Measurements from ENCODE around the gene CCL11. TPM values are rescaled to one million over a fixed set of nuclear protein-coding genes. Genes with fewer than 3 reads are reported as not detected.

CCL11 gene
- total RNA-seq, 2 donors from 2014 or later: 0.75 to 1.6 TPM

- Histone ChIP-seq H3K9me3 (no peaks in the 10 kb centered on the region), H3K27ac (no peak overlapping the region), H3K27me3 (no peaks in the 10 kb centered on the region), H3K4me1 (peaks cover 0 to 59% of the 10 kb centered on the region in 2 donors), H3K36me3 (no peaks in the 10 kb centered on the region), H3K4me3 (no peak overlapping the region)
- TF ChIP-seq CTCF (IDR thresholded peaks at IDR 0.05): no peak
- no peak for DNase-seq (ENCODE audit: low spot score)
These were observed 25.7 kb downstream of the CCL11 start for GRCh38 chr17:34311291-34311690.

- no peaks in the 10 kb centered on the region for H3K9me3 ChIP-seq
- H3K4me1 ChIP-seq: peaks cover 0 to 51% of the 10 kb centered on the region in 2 donors
- no peak overlapping the region for H3K4me3 ChIP-seq
- no peaks in the 10 kb centered on the region for H3K36me3 ChIP-seq
- H3K27ac ChIP-seq: peak overlapping the region; percentile 33 to 53
- DNase-seq (ENCODE audit: low spot score): no peak
- no peaks in the 10 kb centered on the region for H3K27me3 ChIP-seq
- no peak for TF ChIP-seq CTCF (IDR thresholded peaks at IDR 0.05)
These were observed 26.5 kb downstream of the CCL11 start for GRCh38 chr17:34312080-34312479.

- Histone ChIP-seq H3K27me3 (no peaks in the 10 kb centered on the region), H3K4me1 (peaks cover 0 to 40% of the 10 kb centered on the region in 2 donors), H3K4me3 (no peak overlapping the region), H3K27ac (peak overlapping the region; percentile 33 to 53), H3K36me3 (no peaks in the 10 kb centered on the region), H3K9me3 (no peaks in the 10 kb centered on the region)
- no peak for TF ChIP-seq CTCF (IDR thresholded peaks at IDR 0.05)
- no peak for DNase-seq (ENCODE audit: low spot score)
These were observed 27.6 kb downstream of the CCL11 start for GRCh38 chr17:34313164-34313563.

- DNase-seq (ENCODE audit: low spot score): peak; percentile 59
- Histone ChIP-seq H3K27ac (peak overlapping the region; percentile 53 to 55), H3K4me3 (no peak overlapping the region), H3K27me3 (no peaks in the 10 kb centered on the region), H3K4me1 (peaks cover 0 to 40% of the 10 kb centered on the region in 2 donors), H3K36me3 (no peaks in the 10 kb centered on the region), H3K9me3 (no peaks in the 10 kb centered on the region)
- TF ChIP-seq CTCF (IDR thresholded peaks at IDR 0.05): no peak
These were observed 28.7 kb downstream of the CCL11 start for GRCh38 chr17:34314279-34314678.

- Histone ChIP-seq H3K4me3 (no peak overlapping the region), H3K9me3 (no peaks in the 10 kb centered on the region), H3K4me1 (peaks cover 0 to 22% of the 10 kb centered on the region in 2 donors), H3K36me3 (no peaks in the 10 kb centered on the region), H3K27me3 (no peaks in the 10 kb centered on the region), H3K27ac (no peak overlapping the region)
- no peak for DNase-seq (ENCODE audit: low spot score)
- TF ChIP-seq CTCF (IDR thresholded peaks at IDR 0.05): no peak
These were observed 32.9 kb downstream of the CCL11 start for GRCh38 chr17:34318474-34318873.

- DNase-seq (ENCODE audit: low spot score): no peak
- H3K4me1 ChIP-seq: peaks cover 0 to 16% of the 10 kb centered on the region in 2 donors
- no peaks in the 10 kb centered on the region for H3K27me3 ChIP-seq
- H3K36me3 ChIP-seq: no peaks in the 10 kb centered on the region
- H3K27ac ChIP-seq: peak within 1 kb of the TSS; percentile 31 to 41
- no peak for TF ChIP-seq CTCF (IDR thresholded peaks at IDR 0.05)
- no peak within 1 kb of the TSS for H3K4me3 ChIP-seq
- peaks cover 0 to 6% of the 10 kb centered on the region in 2 donors for H3K9me3 ChIP-seq
These were observed 33.5 kb downstream of the CCL11 start, which contains the start of gene CCL8 for GRCh38 chr17:34319039-34319483. TSS of gene CCL8 (plus strand) at chr17:34319435. CDS start at chr17:34319502, 67 bp downstream.

All from right atrium auricular region (tissue), 2 donors.